ENCODE results near the gene DSCAML1. TPM values are rescaled to one million over a fixed set of nuclear protein-coding genes. Genes with fewer than 3 reads are reported as not detected.

The DSCAML1 gene
- total and polyA plus RNA-seq, 2 of the 8 experiments (the other 6 are each of a cell fraction or from before 2014, with no cell fraction given), result 0.19 to 0.24 TPM

DNA sequence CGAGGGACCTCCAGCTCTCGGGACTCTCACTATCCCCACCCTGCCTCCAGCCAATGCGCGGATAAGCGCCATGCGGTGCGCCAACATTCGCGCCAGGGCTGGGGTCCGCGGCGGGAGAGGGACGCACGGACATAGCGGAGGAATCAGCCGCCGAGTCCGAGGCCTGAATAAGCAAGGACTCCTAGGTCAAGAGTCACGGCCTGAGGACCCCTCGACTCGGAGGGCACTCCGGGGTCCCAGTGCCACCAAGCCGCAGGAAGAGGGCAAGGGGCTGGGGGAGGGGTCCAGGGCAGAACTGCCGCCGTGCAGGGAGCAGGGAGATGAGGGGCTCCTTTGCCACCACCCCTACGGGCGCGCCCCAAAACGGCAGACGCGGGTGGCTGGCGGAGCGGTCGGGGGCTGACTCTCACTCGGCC is 552 bp downstream of the DSCAML1 start:
- H4K91ac ChIP-seq (replicated peaks; ENCODE audit: insufficient read length, low read length), result peak overlapping the region; percentile 6
- H3K9me3 ChIP-seq (ENCODE audit: insufficient read depth in 2 of 2, low read depth in 1 of 2, low read length in 1 of 2), result no peaks in the 10 kb centered on the region
- no peak overlapping the region for H3K14ac ChIP-seq (ENCODE audit: insufficient read length)
- H2BK12ac ChIP-seq (ENCODE audit: low read depth, low read length), result no peak overlapping the region
- H3K56ac ChIP-seq (replicated peaks; ENCODE audit: insufficient read length, low read depth, low read length), result no peak overlapping the region
- H3K27ac ChIP-seq (ENCODE audit: low read depth, low read length), result no peak overlapping the region
- peak overlapping the region; percentile 23 to 72 (median 54) for H3K4me3 ChIP-seq (ENCODE audit: extremely low read depth in 1 of 4, insufficient read depth in 2 of 4, low read depth in 3 of 4, low read length in 4 of 4)
- H4K20me1 ChIP-seq (replicated peaks in 1 of 2; ENCODE audit: control insufficient read depth in 1 of 2, insufficient read depth in 2 of 2, low read length in 2 of 2), result peaks cover 0 to 2% of the 10 kb centered on the region in 2 experiments
- H3K79me1 ChIP-seq (ENCODE audit: low read depth, low read length), result no peaks in the 10 kb centered on the region
- H3K18ac ChIP-seq (ENCODE audit: extremely low read depth, low read length), result no peak overlapping the region; the same call in 1 of the 2 replicates
- no peak overlapping the region for H2BK15ac ChIP-seq (ENCODE audit: low read length)
- ChIA-PET POLR2A (ENCODE audit: partially characterized antibody) (no interaction called here), CTCF (ENCODE audit: partially characterized antibody) (interaction anchor here (3.6 to 5.1 kb wide), 2 partner anchors 12 to 370 kb away, joined by 10 to 30 read pairs; no protein-coding TSS in a partner anchor)
- no peaks in the 10 kb centered on the region for H3K79me2 ChIP-seq (ENCODE audit: control insufficient read depth in 1 of 2, insufficient read depth in 2 of 2, low read length in 2 of 2)
- peaks cover 0 to 13% (median 6%) of the 10 kb centered on the region in 4 experiments; a peak in 5 of 7 replicates for H3K4me1 ChIP-seq (replicated peaks in 1 of 4; ENCODE audit: control insufficient read depth in 3 of 4, insufficient read depth in 4 of 4, low read length in 3 of 4)
- H2BK20ac ChIP-seq (ENCODE audit: low read length), result no peak overlapping the region
- H3K9ac ChIP-seq (replicated peaks in 1 of 4; ENCODE audit: extremely low read depth in 1 of 4, low read depth in 3 of 4, low read length in 3 of 4), result no peak overlapping the region
- H2BK5ac ChIP-seq (ENCODE audit: low read depth, low read length), result no peak overlapping the region
- no peak overlapping the region for H2BK120ac ChIP-seq (replicated peaks; ENCODE audit: low read depth, low read length)
- WGBS, 2 experiments (ENCODE audit: extremely low coverage in 1 of 2, insufficient coverage in 1 of 2, insufficient read length in 1 of 2, insufficient replicate concordance in 2 of 2, low coverage in 1 of 2, low lambda C conversion rate in 2 of 2, missing lambda C conversion rate in 1 of 2), result 2% methylated on average over 25 of the region's 35 CpGs; no CpG with 5 or more reads in 1 of the 2 experiments
- H3K23me2 ChIP-seq (ENCODE audit: low read depth, low read length), result peaks cover 16% of the 10 kb centered on the region
- H3K27me3 ChIP-seq (replicated peaks in 1 of 4; ENCODE audit: control insufficient read depth in 3 of 4, extremely low read depth in 1 of 4, insufficient read depth in 3 of 4, low read length in 3 of 4), result peaks cover 27 to 66% (median 58%) of the 10 kb centered on the region in 4 experiments
- no peak for FAIRE-seq
- H2AK5ac ChIP-seq (ENCODE audit: low read depth, low read length), result no peak overlapping the region
- no peaks in the 10 kb centered on the region for H3K36me3 ChIP-seq (ENCODE audit: control insufficient read depth in 2 of 4, insufficient read depth in 4 of 4, low read length in 3 of 4)
- no peak overlapping the region for H3K4ac ChIP-seq (replicated peaks; ENCODE audit: insufficient read length, low read depth, low read length)
- H4K8ac ChIP-seq (ENCODE audit: extremely low read depth, insufficient read depth, low read length), result no peak overlapping the region; the same call in 1 of the 2 replicates
- H2AFZ ChIP-seq (ENCODE audit: low read length), result peak overlapping the region; percentile 94
- peak overlapping the region; percentile 79 to 100 for H3K4me2 ChIP-seq (ENCODE audit: insufficient read depth in 1 of 2, low read depth in 2 of 2, low read length in 2 of 2)
- DNase-seq (ENCODE audit: low read depth in 1 of 2, low spot score in 2 of 2), result peak in 1 of 2 experiments; percentile 71
- no peak overlapping the region for H4K5ac ChIP-seq (ENCODE audit: insufficient read length, low read depth, low read length)
- H3K23ac ChIP-seq (ENCODE audit: insufficient read length), result no peak overlapping the region
- no peak for TF ChIP-seq JUND (IDR thresholded peaks at IDR 0.05; ENCODE audit: low read length)
- TF ChIP-seq SP2 (IDR thresholded peaks at IDR 0.05; ENCODE audit: low read length), result no peak
- no peak for TF ChIP-seq SIN3A (conservative IDR thresholded peaks at IDR 0.05 in 1 of 2, IDR thresholded peaks at IDR 0.05 in 1 of 2; ENCODE audit: low read depth in 1 of 2, low read length in 2 of 2)
- TF ChIP-seq, protein P1, sequence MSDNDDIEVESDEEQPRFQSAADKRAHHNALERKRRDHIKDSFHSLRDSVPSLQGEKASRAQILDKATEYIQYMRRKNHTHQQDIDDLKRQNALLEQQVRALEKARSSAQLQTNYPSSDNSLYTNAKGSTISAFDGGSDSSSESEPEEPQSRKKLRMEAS (IDR thresholded peaks at IDR 0.05), result peak; percentile 19; the same call in 1 of the 2 replicates
- no peak for TF ChIP-seq TCF12 (IDR thresholded peaks at IDR 0.05; ENCODE audit: low read depth, low read length)
- TF ChIP-seq SUZ12 (IDR thresholded peaks at IDR 0.05; ENCODE audit: low read length), result peak; percentile 83; the same call in 1 of the 2 replicates
- TF ChIP-seq KDM5A (IDR thresholded peaks at IDR 0.05; ENCODE audit: low read length), result no peak
- peak; percentile 67 for TF ChIP-seq KDM4A (IDR thresholded peaks at IDR 0.05; ENCODE audit: low read depth, low read length, severe bottlenecking)
- TF ChIP-seq CEBPB (IDR thresholded peaks at IDR 0.05; ENCODE audit: low read depth, low read length), result no peak
- no peak for TF ChIP-seq PHF8 (conservative IDR thresholded peaks at IDR 0.05; ENCODE audit: low read depth, low read length)
- TF ChIP-seq CTBP2 (IDR thresholded peaks at IDR 0.05; ENCODE audit: borderline replicate concordance, insufficient read depth, insufficient read length, low read length), result no peak
- no peak for TF ChIP-seq BACH1 (IDR thresholded peaks at IDR 0.05; ENCODE audit: low read length)
- TF ChIP-seq POU5F1 (IDR thresholded peaks at IDR 0.05; ENCODE audit: low read depth, low read length), result no peak
- TF ChIP-seq EZH2 (IDR thresholded peaks at IDR 0.05; ENCODE audit: low read depth, low read length, severe bottlenecking), result peak; percentile 71

All from H1 (cell line).